Keratinocyte (primary cell): Measurements from ENCODE around the gene RRP1. TPM values are rescaled to one million over a fixed set of nuclear protein-coding genes. Genes with fewer than 3 reads are reported as not detected.

Experiments
- DNase-seq: peaks from one replicate; pipeline ENCODE4 v3.0.0-alpha.2; 2011; ENCODE audit warnings: low read depth, missing footprints, low spot score
- FAIRE-seq: peaks from 2 replicates; lab custom pipeline; 2011; peaks lifted over from hg19 to GRCh38; lab: Jason Lieb, UNC
- H2AFZ ChIP-seq: 2 replicates; pipeline ENCODE4 v1.6.0; 2012; ENCODE audit warnings: low read length, control low read depth, inconsistent platforms; ENCODE audit not compliant: control insufficient read depth
- H3K27ac ChIP-seq: 2 replicates; pipeline ENCODE4 v1.5.1; 2011; ENCODE audit warnings: low read length; ENCODE audit not compliant: control insufficient read depth, insufficient read depth
- H3K27me3 ChIP-seq: 3 replicates; pipeline ENCODE4 v1.6.0; 2011; ENCODE audit warnings: low read length; ENCODE audit not compliant: control insufficient read depth, insufficient read depth; ENCODE audit errors: extremely low read depth
- H3K36me3 ChIP-seq, 2 experiments: 2 replicates in 1 of 2; 3 replicates in 1 of 2; pipeline ENCODE4 v1.5.1; 2011; ENCODE audit warnings: low read length in 2 of 2, mild to moderate bottlenecking in 1 of 2; ENCODE audit not compliant: control insufficient read depth in 2 of 2, insufficient read depth in 2 of 2; ENCODE audit errors: extremely low read depth in 1 of 2
- H3K4me1 ChIP-seq: 3 replicates; pipeline ENCODE4 v1.5.1; 2011; ENCODE audit warnings: low read length; ENCODE audit not compliant: control insufficient read depth, insufficient read depth; ENCODE audit errors: extremely low read depth
- H3K4me2 ChIP-seq: 3 replicates; pipeline ENCODE4 v1.6.0; 2011; ENCODE audit warnings: low read depth, low read length; ENCODE audit not compliant: control insufficient read depth, insufficient read depth; ENCODE audit errors: extremely low read depth
- H3K4me3 ChIP-seq, 3 experiments: fragments of 200-600 bp in 1 of 3; sonication (generic) in 1 of 3; 2 replicates in 2 of 3; 3 replicates in 1 of 3; pipeline ENCODE4 v1.5.1; 2011 to 2016; ENCODE audit warnings: low read length in 3 of 3, mild to moderate bottlenecking in 3 of 3, control low read depth in 2 of 3, inconsistent platforms in 1 of 3, low read depth in 1 of 3, mixed read lengths in 1 of 3, mixed run types in 1 of 3, moderate library complexity in 1 of 3; ENCODE audit not compliant: control insufficient read depth in 2 of 3, insufficient read depth in 2 of 3; ENCODE audit errors: extremely low read depth in 1 of 3
- H3K79me2 ChIP-seq: 2 replicates; pipeline ENCODE4 v1.6.0; 2012; ENCODE audit warnings: low read length; ENCODE audit not compliant: control insufficient read depth, insufficient read depth
- H3K9ac ChIP-seq: 3 replicates; pipeline ENCODE4 v1.6.0; 2011; ENCODE audit warnings: low read length; ENCODE audit not compliant: control insufficient read depth, insufficient read depth; ENCODE audit errors: extremely low read depth
- H3K9me1 ChIP-seq: 3 replicates; pipeline ENCODE4 v1.6.0; 2011; ENCODE audit warnings: low read length; ENCODE audit not compliant: control insufficient read depth, insufficient read depth; ENCODE audit errors: extremely low read depth
- H3K9me3 ChIP-seq: 2 replicates; pipeline ENCODE4 v1.5.1; 2012; ENCODE audit warnings: low read depth, low read length; ENCODE audit not compliant: control insufficient read depth
- H4K20me1 ChIP-seq: 3 replicates; pipeline ENCODE4 v1.6.0; 2011; ENCODE audit warnings: low read length; ENCODE audit not compliant: control insufficient read depth, insufficient read depth; ENCODE audit errors: extremely low read depth
- CTCF ChIP-seq, 3 experiments: IDR thresholded peaks in 1 of 3; conservative IDR thresholded peaks in 1 of 3; optimal IDR thresholded peaks in 1 of 3; 2 replicates in 2 of 3; 3 replicates in 1 of 3; pipeline versions ENCODE3 to v1.5.1; 2011; ENCODE audit warnings: low read length in 3 of 3, mild to moderate bottlenecking in 3 of 3, moderate library complexity in 2 of 3, control low read depth in 1 of 3, inconsistent platforms in 1 of 3; ENCODE audit not compliant: insufficient read depth in 2 of 3; ENCODE audit errors: extremely low read depth in 1 of 3
- EZH2 ChIP-seq: IDR thresholded peaks from one replicate; pipeline ENCODE4 v1.6.1; 2012; ENCODE audit warnings: inconsistent platforms, mild to moderate bottlenecking, low read length, moderate library complexity
- dilution Hi-C: fragments of 300-500 bp; cut with MboI; formaldehyde crosslinking; loops from one replicate; pipeline ENCODE4 v1.7.0; 2020; ENCODE audit warnings: low sequenced_read_pairs; ENCODE audit not compliant: extremely low pct_ligation_motif_present
- polyA plus RNA-seq, 5 experiments: library from polyadenylated mRNA; depleted of rRNA in 3 of 5; stranded (reverse) in 3 of 5; stranded (forward) in 1 of 5; unstranded in 1 of 5; fragments of >200 nt; gene quantifications; 1 replicate in 1 of 5; 2 replicates in 3 of 5; 3 replicates in 1 of 5; pipeline versions ENCODE4 v1.2.1 to v1.2.3, GENCODE V29; 2011 to 2012; ENCODE audit warnings: missing spikeins in 2 of 5, low read depth in 1 of 5, low replicate concordance in 1 of 5

The RRP1 gene
- polyA plus RNA-seq, 1 donor (not counting 4 experiments of a cell fraction or from before 2014, with no cell fraction given) = 25.0 TPM

- H3K36me3 ChIP-seq = peaks cover 2 to 3% of the 10 kb centered on the region in 2 experiments
- H3K9me1 ChIP-seq = no peaks in the 10 kb centered on the region
- H4K20me1 ChIP-seq = no peaks in the 10 kb centered on the region
- no peaks in the 10 kb centered on the region for H3K27me3 ChIP-seq
- H3K4me1 ChIP-seq = peaks cover 48% of the 10 kb centered on the region
- no peak overlapping the region for H3K4me2 ChIP-seq
- FAIRE-seq (no peak), DNase-seq (no peak)
- no peaks in the 10 kb centered on the region for H3K9me3 ChIP-seq
- TF ChIP-seq EZH2 = no peak
- no peak for TF ChIP-seq CTCF (optimal IDR thresholded peaks at IDR 0.05 in 1 of 3, IDR thresholded peaks at IDR 0.05 in 1 of 3, conservative IDR thresholded peaks at IDR 0.05 in 1 of 3; ENCODE audit: extremely low read depth in 1 of 3, insufficient read depth in 2 of 3, low read length in 3 of 3)
- no peak overlapping the region for H3K9ac ChIP-seq
- no peak overlapping the region for H2AFZ ChIP-seq
- no peak overlapping the region for H3K4me3 ChIP-seq
- dilution Hi-C loops = no loop called here
- H3K79me2 ChIP-seq = no peaks in the 10 kb centered on the region
- no peak overlapping the region for H3K27ac ChIP-seq
Measured at GRCh38 chr21:43808367-43808766, 19.0 kb downstream of the RRP1 start.

GRCh38 chr21:43808832-43809251 is 19.5 kb downstream of the RRP1 start:
- no peaks in the 10 kb centered on the region for H3K79me2 ChIP-seq
- peaks cover 0 to 3% of the 10 kb centered on the region in 2 experiments for H3K36me3 ChIP-seq
- H3K9ac ChIP-seq = no peak overlapping the region
- DNase-seq (no peak), FAIRE-seq (peak; percentile 67)
- TF ChIP-seq CTCF (optimal IDR thresholded peaks at IDR 0.05 in 1 of 3, IDR thresholded peaks at IDR 0.05 in 1 of 3, conservative IDR thresholded peaks at IDR 0.05 in 1 of 3; ENCODE audit: extremely low read depth in 1 of 3, insufficient read depth in 2 of 3, low read length in 3 of 3) (no peak), EZH2 (no peak)
- H3K9me1 ChIP-seq = no peaks in the 10 kb centered on the region
- dilution Hi-C loops = no loop called here
- no peak overlapping the region for H2AFZ ChIP-seq
- peak overlapping the region in 1 of 3 experiments; percentile 11 for H3K4me3 ChIP-seq
- H3K27ac ChIP-seq = no peak overlapping the region
- H4K20me1 ChIP-seq = no peaks in the 10 kb centered on the region
- H3K27me3 ChIP-seq = no peaks in the 10 kb centered on the region
- H3K4me2 ChIP-seq = peak overlapping the region; percentile 63
- peaks cover 48% of the 10 kb centered on the region for H3K4me1 ChIP-seq
- H3K9me3 ChIP-seq = no peaks in the 10 kb centered on the region
